Left colon (tissue), 2 donors: Measurements from ENCODE around the gene MAST2. TPM values are rescaled to one million over a fixed set of nuclear protein-coding genes. Genes with fewer than 3 reads are reported as not detected.

Experiments
- ATAC-seq: fragments of 200-7000 bp; cut with Tn5 transposase; one replicate; pipeline ENCODE4 v1.9.1; 2020; ENCODE audit warnings: mild to moderate bottlenecking, moderate library complexity
- DNase-seq, 2 donors: peaks; one replicate each; pipeline ENCODE4 v3.0.0-alpha.2; 2020
- intact Hi-C, 2 donors: fragments of 100-400 bp; cut with DNase I in 1 of 2; cut with micrococcal nuclease in 1 of 2; formaldehyde crosslinking; loops; one replicate each; pipeline versions ENCODE4 v1.11.2 to v1.14.0; 2022; cut with DNase I, micrococcal nuclease
- long read RNA-seq: library from polyadenylated mRNA; unstranded; transcript quantifications from one replicate; pipeline ENCODE4 v2.0.0, GENCODE V29; 2021
- total RNA-seq, 2 donors: library from RNA; stranded (reverse); fragmentation: NEBNext Ultra II Directional; extraction: Animal tissue kit (Norgen Biotek cat#: 25700); gene quantifications; one replicate each; pipeline ENCODE4 v1.2.1, GENCODE V29; 2021
- donor health status: DM: no; HTN: no; CAD: no.
- donor health status: DM: yes; HTN: yes; CAD: no.

Gene MAST2
- total RNA-seq = 100 to 1,000 TPM in 1 of 2 donors, 10 to 100 TPM in 1; 80.3 to 129 TPM
- long read RNA-seq, partial matches to known transcripts = 15 of 40 reads
- long read RNA-seq, other reads (novel, unspliced or antisense) = 25 of 40 reads

DNA sequence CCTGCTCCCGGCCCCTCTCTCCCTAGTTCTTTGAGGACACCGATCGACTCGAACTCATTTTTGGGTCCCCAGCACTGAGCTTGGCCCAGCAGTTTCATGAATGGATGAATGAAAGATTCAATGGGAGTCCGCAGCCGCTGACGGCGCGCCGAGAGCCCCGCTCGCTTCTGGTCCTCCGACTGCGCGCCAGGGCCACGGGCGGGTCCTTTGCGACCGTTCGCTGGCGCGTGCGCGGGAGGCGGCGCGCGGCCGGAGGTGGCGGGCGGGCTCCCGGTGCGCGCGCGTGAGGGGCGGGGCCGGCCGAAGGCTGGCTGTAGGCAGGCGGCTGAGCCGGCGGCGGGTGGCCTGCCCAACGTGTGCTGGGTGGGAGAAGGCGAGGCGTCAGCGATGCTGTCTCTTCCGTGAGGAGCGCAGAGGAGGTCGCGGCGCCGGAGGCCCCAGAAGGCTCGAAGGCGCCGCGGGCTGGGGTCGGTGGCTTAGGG lies at the start of gene MAST2:
Gene MAST2, plus strand, starts transcription at position 314 of the 482 bp plus-strand sequence. CDS start 284 bp downstream, outside the sequence.
- ATAC-seq (peak; percentile 96), DNase-seq (peak; percentile 83 to 94)
- intact Hi-C loops = no loop called here

DNA sequence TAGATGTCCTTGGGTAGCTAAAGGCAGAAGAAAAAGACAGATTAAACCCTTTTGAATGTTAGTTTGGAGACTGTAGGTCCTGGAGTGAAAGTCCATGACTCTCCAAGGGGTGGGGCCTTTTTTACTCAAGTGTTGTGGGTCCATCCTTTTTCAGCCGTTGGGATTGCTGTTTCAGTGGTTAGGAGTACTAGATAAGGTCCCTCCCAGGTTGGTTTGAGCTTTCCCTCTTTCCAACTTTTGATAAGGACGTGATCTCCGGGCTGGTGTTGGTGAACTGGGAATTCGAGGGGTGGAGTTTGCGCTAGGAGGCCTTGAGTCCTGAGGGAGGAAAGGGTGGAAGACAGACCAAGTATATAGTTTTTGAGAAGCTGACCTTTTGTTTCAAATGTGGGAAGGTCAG lies 47.7 kb upstream of the MAST2 start:
- intact Hi-C loops = no loop called here
- DNase-seq = no peak
- ATAC-seq = no peak

GRCh38 chr1:45762291-45762690 lies 41.1 kb upstream of the MAST2 start:
- DNase-seq (no peak), ATAC-seq (no peak)
- intact Hi-C loops = no loop called here

GRCh38 chr1:45765999-45766792 lies 37.2 kb upstream of the MAST2 start:
- intact Hi-C loops = no loop called here
- DNase-seq (no peak), ATAC-seq (no peak)

- no peak for DNase-seq
- intact Hi-C loops = no loop called here
- no peak for ATAC-seq
Measured at GRCh38 chr1:45767035-45767434, 36.4 kb upstream of the MAST2 start.

DNA sequence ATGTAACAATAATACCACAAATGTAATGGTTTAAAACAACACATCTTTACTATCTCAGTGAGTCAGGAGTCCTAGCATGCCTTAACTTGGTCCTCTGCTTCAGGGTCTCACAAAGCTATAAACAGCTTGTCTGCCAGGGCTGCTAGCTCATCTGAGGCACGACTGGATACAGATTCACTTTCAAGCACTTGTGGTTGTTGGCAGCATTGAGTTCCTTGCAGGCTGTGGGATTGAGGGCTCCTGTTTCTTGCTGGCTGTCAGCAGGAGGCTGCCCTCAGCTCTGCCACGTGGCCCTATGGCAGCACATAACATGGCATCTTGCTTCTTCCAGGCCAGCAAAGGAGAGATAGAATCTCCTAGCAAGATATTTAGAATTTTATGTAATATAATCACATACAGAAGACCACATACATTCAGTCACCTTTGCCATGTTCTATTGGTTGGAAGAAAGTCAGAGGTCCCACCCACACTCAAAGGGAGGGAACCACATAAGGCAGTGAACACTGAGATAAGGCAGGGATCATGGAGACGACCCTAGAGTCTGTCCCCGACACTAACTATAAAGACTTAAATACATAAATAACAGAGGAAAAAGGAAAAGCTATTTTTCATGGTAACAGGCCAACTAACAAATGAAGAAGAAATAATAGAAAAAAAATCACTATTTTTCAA lies 34.0 kb upstream of the MAST2 start:
- intact Hi-C loops = no loop called here
- ATAC-seq (no peak), DNase-seq (no peak)

- no peak for ATAC-seq
- intact Hi-C loops = no loop called here
- no peak for DNase-seq
Measured at GRCh38 chr1:45772971-45773370, 30.4 kb upstream of the MAST2 start.

DNA sequence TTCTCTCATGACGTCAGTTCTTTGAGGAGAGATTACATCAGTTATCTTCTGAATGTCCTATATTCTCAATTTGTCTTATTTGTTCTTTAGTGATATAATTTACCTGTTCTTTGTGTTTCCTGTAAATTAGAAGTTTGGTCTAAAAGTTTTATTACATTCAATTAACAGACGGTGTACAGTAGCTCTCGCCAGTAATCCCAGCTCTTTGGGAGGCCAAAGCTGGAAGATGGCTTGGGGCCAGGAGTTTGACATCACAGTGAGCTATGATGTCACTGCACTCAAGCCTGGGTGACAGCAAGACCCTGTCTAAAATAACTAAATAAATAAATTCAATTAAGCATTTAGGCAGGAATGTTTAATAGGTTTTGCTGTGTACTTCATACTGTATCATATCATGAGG lies 27.6 kb upstream of the MAST2 start:
- intact Hi-C loops = no loop called here
- no peak for DNase-seq
- ATAC-seq = no peak

GRCh38 chr1:45785583-45785982 lies 17.8 kb upstream of the MAST2 start:
- no peak for DNase-seq
- intact Hi-C loops = no loop called here

GRCh38 chr1:45787905-45788304 lies 15.5 kb upstream of the MAST2 start:
- no peak for ATAC-seq
- intact Hi-C loops = no loop called here

More at GRCh38 chr1:45785583-45785982, 17.8 kb upstream of the MAST2 start:
- ATAC-seq = no peak

GRCh38 chr1:45789601-45790000 lies 13.8 kb upstream of the MAST2 start:
- intact Hi-C loops = no loop called here
- no peak for DNase-seq

More at GRCh38 chr1:45787905-45788304, 15.5 kb upstream of the MAST2 start:
- no peak for DNase-seq

DNA sequence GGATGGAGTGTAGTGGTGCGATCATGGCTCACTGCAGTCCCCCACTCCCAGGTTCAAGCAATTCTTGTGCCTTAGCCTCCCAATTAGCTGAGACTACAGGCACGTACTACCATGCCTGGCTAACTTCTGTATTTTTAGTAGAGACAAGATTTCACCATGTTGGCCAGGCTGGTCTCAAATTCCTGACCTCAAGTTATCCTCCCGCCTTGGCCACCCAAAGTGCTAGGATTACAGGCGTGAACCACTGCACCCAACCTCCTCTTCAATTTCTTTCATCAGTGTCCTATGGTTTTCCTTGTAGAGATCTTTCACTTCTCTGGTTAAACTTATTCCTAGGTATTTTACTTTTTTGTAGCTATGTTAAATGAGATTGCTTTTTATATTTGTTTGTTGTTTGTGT lies 10.7 kb upstream of the MAST2 start:
- ATAC-seq (no peak), DNase-seq (no peak)
- intact Hi-C loops = no loop called here

More at GRCh38 chr1:45789601-45790000, 13.8 kb upstream of the MAST2 start:
- ATAC-seq = no peak

- ATAC-seq (no peak), DNase-seq (no peak)
- intact Hi-C loops = no loop called here
Measured at GRCh38 chr1:45793942-45794604, 9.3 kb upstream of the MAST2 start.

- no peak for DNase-seq
- intact Hi-C loops = no loop called here
- no peak for ATAC-seq
Measured at GRCh38 chr1:45796381-45796780, 7.0 kb upstream of the MAST2 start.

GRCh38 chr1:45796946-45797345 lies 6.5 kb upstream of the MAST2 start:
- DNase-seq = no peak
- intact Hi-C loops = no loop called here

DNA sequence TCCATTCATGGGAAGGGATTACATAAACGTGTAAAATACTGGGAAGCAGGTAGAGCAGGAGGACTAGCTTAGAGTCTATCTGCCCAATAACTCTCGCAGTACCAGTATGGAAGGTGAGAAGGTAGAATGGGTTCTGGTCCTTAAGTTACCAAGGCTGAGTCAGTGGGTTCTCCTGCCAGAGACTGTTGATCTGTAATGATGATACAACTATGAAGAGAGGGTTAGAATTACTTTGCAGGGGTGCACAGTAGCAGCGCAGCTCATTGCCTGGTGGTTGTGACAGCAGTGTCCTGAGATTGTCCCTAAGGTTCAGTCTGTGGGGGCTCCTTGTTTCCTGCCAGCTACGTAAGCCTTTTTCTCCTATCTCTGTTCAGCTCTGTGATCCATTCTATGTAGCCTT lies 2.5 kb upstream of the MAST2 start:
- intact Hi-C loops = no loop called here

More at GRCh38 chr1:45796946-45797345, 6.5 kb upstream of the MAST2 start:
- ATAC-seq = no peak

GRCh38 chr1:45802343-45803298 lies 791 bp upstream of the MAST2 start:
- intact Hi-C loops = no loop called here
- DNase-seq = peak; percentile 49 to 83
- peak; percentile 67 for ATAC-seq

More for the DNA sequence above, 2.5 kb upstream of the MAST2 start:
- DNase-seq (no peak), ATAC-seq (no peak)
